Testis (tissue), 3 donors: ENCODE measurements around the gene LDLRAD4. TPM values are rescaled to one million over a fixed set of nuclear protein-coding genes. Genes with fewer than 3 reads are reported as not detected.

Source experiments
- DNase-seq: peaks from one replicate; pipeline ENCODE4 v3.0.0-alpha.2; 2019
- H3K27ac ChIP-seq, 2 donors: fragments of 200-600 bp; sonication (generic); one replicate each; pipeline ENCODE4 v1.5.1; 2019
- H3K27me3 ChIP-seq: fragments of 200-600 bp; sonication (generic); one replicate; pipeline ENCODE4 v1.5.1; 2019
- H3K36me3 ChIP-seq: fragments of 200-600 bp; sonication (generic); one replicate; pipeline ENCODE4 v1.5.1; 2017; ENCODE audit warnings: low read depth; ENCODE audit errors: missing control alignments
- H3K4me1 ChIP-seq: fragments of 200-600 bp; sonication (generic); one replicate; pipeline ENCODE4 v1.5.1; 2019
- H3K4me3 ChIP-seq, 2 donors: fragments of 200-600 bp; sonication (generic); one replicate each; pipeline ENCODE4 v1.5.1; 2017 to 2019
- H3K9me3 ChIP-seq: fragments of 200-600 bp; sonication (generic); one replicate; pipeline ENCODE4 v1.5.1; 2017
- CTCF ChIP-seq, 3 experiments: fragments of 450-650 bp in 2 of 3; fragments of 200-600 bp in 1 of 3; sonication (generic) in 1 of 3; IDR thresholded peaks; one replicate each; pipeline ENCODE4 v1.5.1; 2016 to 2019; ENCODE audit warnings: antibody characterized with exemption in 3 of 3, mild to moderate bottlenecking in 2 of 3, moderate library complexity in 1 of 3
- POLR2A ChIP-seq: fragments of 450-650 bp; IDR thresholded peaks from one replicate; pipeline ENCODE4 v1.6.1; 2017; ENCODE audit warnings: antibody characterized with exemption, mild to moderate bottlenecking, moderate library complexity
- WGBS, 2 donors: methylation state at CpG; one replicate each; pipeline ENCODE4 v1.1.5; 2018; 5-methylcytosine and 5-hydroxymethylcytosine counted together
- intact Hi-C: fragments of 100-400 bp; cut with DNase I; formaldehyde crosslinking; loops from one replicate; pipeline ENCODE4 v1.15.1; 2023; ENCODE audit warnings: low total_unique reads
- polyA plus RNA-seq: library from polyadenylated mRNA; stranded (reverse); fragments of 350-450 nt; fragmentation: Illumina TruSeq; extraction: RNeasy Lipid Tissue Mini Kit (QIAGEN cat#74804); gene quantifications from one replicate; pipeline ENCODE4 v1.2.3, GENCODE V29; 2014; ENCODE audit warnings: low read depth, low replicate concordance; ENCODE audit not compliant: insufficient read depth
- total RNA-seq, 2 donors: library from RNA; depleted of rRNA; stranded (reverse); fragments of >200 nt; gene quantifications; one replicate each; pipeline ENCODE4 v1.2.3, GENCODE V29; 2016

The LDLRAD4 gene
- total and polyA plus RNA-seq, 3 donors from 2014 or later, result 22.0 to 42.2 (median 25.9) TPM

GRCh38 chr18:13447621-13448334 lies 229.2 kb downstream of the LDLRAD4 start:
- H3K4me1 ChIP-seq, result peaks cover 3% of the 10 kb centered on the region
- H3K36me3 ChIP-seq, result no peaks in the 10 kb centered on the region
- H3K4me3 ChIP-seq, result no peak overlapping the region
- H3K27me3 ChIP-seq, result no peaks in the 10 kb centered on the region
- WGBS, 2 donors, result 62 to 73% methylated on average over 22 of the region's 22 CpGs
- no peak overlapping the region for H3K27ac ChIP-seq
- intact Hi-C loops, result no loop called here
- no peaks in the 10 kb centered on the region for H3K9me3 ChIP-seq
- TF ChIP-seq POLR2A (no peak), CTCF (IDR thresholded peaks at IDR 0.05) (no peak)
- DNase-seq, result no peak

GRCh38 chr18:13448335-13448795 lies 229.8 kb downstream of the LDLRAD4 start:
- Histone ChIP-seq H3K4me1 (peaks cover 3% of the 10 kb centered on the region), H3K9me3 (no peaks in the 10 kb centered on the region), H3K27ac (no peak overlapping the region), H3K36me3 (no peaks in the 10 kb centered on the region), H3K4me3 (no peak overlapping the region), H3K27me3 (no peaks in the 10 kb centered on the region)
- intact Hi-C loops, result no loop called here
- 83% methylated on average over 19 of the region's 19 CpGs for WGBS, 2 donors
- DNase-seq, result no peak
- TF ChIP-seq CTCF (IDR thresholded peaks at IDR 0.05), result no peak
- TF ChIP-seq POLR2A, result no peak

- no peaks in the 10 kb centered on the region for H3K36me3 ChIP-seq
- peaks cover 3% of the 10 kb centered on the region for H3K4me1 ChIP-seq
- H3K4me3 ChIP-seq, result no peak overlapping the region
- no peak for DNase-seq
- intact Hi-C loops, result no loop called here
- 97% methylated on average over 9 of the region's 9 CpGs for WGBS, 2 donors
- TF ChIP-seq POLR2A (no peak), CTCF (IDR thresholded peaks at IDR 0.05) (no peak)
- no peaks in the 10 kb centered on the region for H3K27me3 ChIP-seq
- H3K9me3 ChIP-seq, result no peaks in the 10 kb centered on the region
- no peak overlapping the region for H3K27ac ChIP-seq
Observed at GRCh38 chr18:13449651-13450050, 231.1 kb downstream of the LDLRAD4 start.

- Histone ChIP-seq H3K36me3 (no peaks in the 10 kb centered on the region), H3K4me3 (no peak overlapping the region), H3K9me3 (no peaks in the 10 kb centered on the region), H3K27ac (no peak overlapping the region), H3K27me3 (no peaks in the 10 kb centered on the region), H3K4me1 (peaks cover 3% of the 10 kb centered on the region)
- TF ChIP-seq POLR2A (no peak), CTCF (IDR thresholded peaks at IDR 0.05) (no peak)
- 67 to 76% methylated on average over 10 of the region's 10 CpGs for WGBS, 2 donors
- intact Hi-C loops, result no loop called here
- DNase-seq, result no peak
Observed at GRCh38 chr18:13450289-13451212, 232.0 kb downstream of the LDLRAD4 start.
